ENCODE measurements around the gene RAE1. TPM values are rescaled to one million over a fixed set of nuclear protein-coding genes. Genes with fewer than 3 reads are reported as not detected.

RAE1 gene
- total RNA-seq, 2 experiments from 2014 or later: 37.5 to 37.9 TPM

- H3K9me3 Mint-ChIP-seq: no peaks in the 10 kb centered on the region
- H3K4me1 Mint-ChIP-seq: peaks cover 52% of the 10 kb centered on the region
- H3K27ac Mint-ChIP-seq: peak overlapping the region; percentile 66
- no peaks in the 10 kb centered on the region for H3K27me3 Mint-ChIP-seq
- no peak for DNase-seq
- ChIA-PET POLR2A (no interaction called here), CTCF (interaction anchor here (4.0 kb wide), 1 partner anchor 31 kb away, joined by 10 read pairs; no protein-coding TSS in a partner anchor)
- H3K36me3 Mint-ChIP-seq (ENCODE audit: low read depth): peaks cover 56% of the 10 kb centered on the region
- no peak overlapping the region for H3K4me3 Mint-ChIP-seq
These were observed 53.0 kb downstream of the RAE1 start for GRCh38 chr20:57404006-57404405.

GRCh38 chr20:57404419-57405072, 53.5 kb downstream of the RAE1 start:
- ChIA-PET POLR2A (no interaction called here), CTCF (interaction anchor here (1.2 to 4.0 kb wide), 2 partner anchors 26 to 30 kb away, joined by 5 to 10 read pairs; no protein-coding TSS in a partner anchor)
- Mint-ChIP-seq H3K4me1 (peaks cover 47% of the 10 kb centered on the region), H3K4me3 (no peak overlapping the region), H3K9me3 (no peaks in the 10 kb centered on the region), H3K27ac (peak overlapping the region; percentile 19), H3K36me3 (ENCODE audit: low read depth) (peaks cover 56% of the 10 kb centered on the region), H3K27me3 (no peaks in the 10 kb centered on the region)
- no peak for DNase-seq

DNA sequence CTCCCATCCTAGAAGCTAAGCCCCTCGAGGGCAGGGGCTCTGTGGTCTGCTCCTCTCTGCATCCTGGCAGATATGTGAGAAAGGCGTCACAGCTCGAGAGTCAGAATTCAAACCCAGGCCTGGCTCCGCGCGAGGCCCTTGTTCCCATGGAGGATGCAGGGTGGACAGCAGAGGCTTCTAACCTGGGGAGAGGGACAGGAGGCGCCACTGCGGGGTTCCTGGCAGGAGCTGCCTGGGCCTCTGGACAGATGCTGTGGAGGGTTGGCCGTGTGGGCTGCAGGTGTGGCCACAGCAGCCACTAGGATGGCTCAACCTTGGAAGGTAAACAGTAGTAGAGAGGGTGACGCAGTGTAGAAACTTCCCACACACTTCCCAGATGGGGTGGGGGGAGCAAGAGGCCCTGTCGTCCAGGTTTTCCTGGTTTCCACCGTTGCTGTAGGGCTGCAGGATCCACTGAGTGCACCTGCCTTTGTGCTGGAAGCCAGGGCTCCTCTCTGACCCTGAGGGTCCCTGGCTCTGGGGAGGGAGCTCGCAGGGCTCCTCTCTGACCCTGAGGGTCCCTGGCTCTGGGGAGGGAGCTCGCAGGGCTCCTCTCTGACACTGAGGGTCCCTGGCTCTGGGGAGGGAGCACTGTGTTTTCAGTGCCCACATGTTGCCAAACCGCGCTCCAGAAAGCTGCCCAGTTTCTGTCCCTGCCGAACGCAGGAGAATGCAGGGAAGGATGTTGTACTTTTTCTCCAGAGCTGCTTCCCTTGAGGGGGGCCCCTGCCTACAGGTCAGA, 54.4 kb downstream of the RAE1 start:
- DNase-seq: no peak
- peaks cover 38% of the 10 kb centered on the region for H3K4me1 Mint-ChIP-seq
- CTCF ChIA-PET: interaction anchor here (0.6 to 4.0 kb wide), 4 partner anchors 13 to 1297 kb away, joined by 3 to 10 read pairs (median 4); no protein-coding TSS in a partner anchor
- no peak overlapping the region for H3K4me3 Mint-ChIP-seq
- POLR2A ChIA-PET: interaction anchor here (1.1 kb wide), 1 partner anchor 28 kb away, joined by 3 read pairs; no protein-coding TSS in a partner anchor
- no peaks in the 10 kb centered on the region for H3K9me3 Mint-ChIP-seq
- H3K27me3 Mint-ChIP-seq: no peaks in the 10 kb centered on the region
- peaks cover 58% of the 10 kb centered on the region for H3K36me3 Mint-ChIP-seq (ENCODE audit: low read depth)
- peak overlapping the region; percentile 19 for H3K27ac Mint-ChIP-seq

DNA sequence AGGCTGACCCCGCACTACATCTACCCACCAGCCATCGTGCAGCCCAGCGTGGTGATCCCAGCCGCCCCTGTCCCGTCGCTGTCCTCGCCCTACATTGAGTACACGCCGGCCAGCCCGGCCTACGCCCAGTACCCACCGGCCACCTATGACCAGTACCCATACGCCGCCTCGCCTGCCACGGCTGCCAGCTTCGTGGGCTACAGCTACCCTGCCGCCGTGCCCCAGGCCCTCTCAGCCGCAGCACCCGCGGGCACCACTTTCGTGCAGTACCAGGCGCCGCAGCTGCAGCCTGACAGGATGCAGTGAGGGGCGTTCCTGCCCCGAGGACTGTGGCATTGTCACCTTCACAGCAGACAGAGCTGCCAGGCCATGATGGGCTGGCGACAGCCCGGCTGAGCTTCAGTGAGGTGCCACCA, 56.5 kb downstream of the RAE1 start:
- peaks cover 25% of the 10 kb centered on the region for H3K4me1 Mint-ChIP-seq
- H3K4me3 Mint-ChIP-seq: no peak overlapping the region
- POLR2A ChIA-PET: no interaction called here
- H3K27ac Mint-ChIP-seq: no peak overlapping the region
- H3K9me3 Mint-ChIP-seq: no peaks in the 10 kb centered on the region
- H3K27me3 Mint-ChIP-seq: no peaks in the 10 kb centered on the region
- H3K36me3 Mint-ChIP-seq (ENCODE audit: low read depth): peaks cover 45% of the 10 kb centered on the region
- no peak for DNase-seq
- CTCF ChIA-PET: no interaction called here

GRCh38 chr20:57408131-57408530, 57.1 kb downstream of the RAE1 start:
- peaks cover 39% of the 10 kb centered on the region for H3K36me3 Mint-ChIP-seq (ENCODE audit: low read depth)
- no peaks in the 10 kb centered on the region for H3K9me3 Mint-ChIP-seq
- peaks cover 22% of the 10 kb centered on the region for H3K4me1 Mint-ChIP-seq
- CTCF ChIA-PET: interaction anchor here (2.2 kb wide), 1 partner anchor 20 kb away, joined by 6 read pairs; no protein-coding TSS in a partner anchor
- no peaks in the 10 kb centered on the region for H3K27me3 Mint-ChIP-seq
- no peak for DNase-seq
- POLR2A ChIA-PET: no interaction called here
- H3K27ac Mint-ChIP-seq: no peak overlapping the region
- no peak overlapping the region for H3K4me3 Mint-ChIP-seq

DNA sequence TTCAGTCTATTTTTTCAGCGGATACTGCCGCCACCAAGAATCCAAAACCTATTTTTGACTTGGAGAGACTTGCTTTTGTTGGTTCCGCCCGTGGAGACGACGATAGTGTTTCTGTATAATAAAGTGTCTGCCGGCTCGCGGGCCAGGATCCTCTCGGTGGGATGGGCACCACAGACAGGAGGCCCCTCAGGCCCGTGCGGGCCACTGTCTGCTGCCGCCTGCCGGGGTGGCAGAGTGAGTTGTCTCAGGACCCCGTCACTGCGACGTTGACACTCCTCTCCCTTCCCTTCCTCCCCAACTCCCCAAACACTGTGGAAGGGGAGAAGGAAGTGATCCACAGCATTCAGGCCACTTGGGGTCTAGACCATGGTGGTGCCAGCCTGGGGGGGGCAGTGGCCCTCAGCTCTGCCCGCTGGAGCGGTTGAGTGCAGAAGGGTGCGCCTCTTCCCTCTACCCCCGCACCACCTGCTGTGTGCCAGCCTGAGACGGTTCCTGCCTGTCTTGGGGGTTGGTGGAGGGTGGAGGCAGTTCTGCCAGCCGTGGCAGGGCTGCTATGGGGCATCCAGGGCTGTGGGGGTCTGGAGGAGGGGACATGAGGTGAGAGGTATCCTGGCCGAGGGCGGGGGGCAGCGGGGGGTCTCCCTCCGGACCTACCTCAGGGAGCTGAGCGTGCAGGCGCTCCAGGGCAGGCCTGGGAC, 57.6 kb downstream of the RAE1 start:
- H3K27me3 Mint-ChIP-seq: no peaks in the 10 kb centered on the region
- H3K4me3 Mint-ChIP-seq: no peak overlapping the region
- no peak overlapping the region for H3K27ac Mint-ChIP-seq
- H3K4me1 Mint-ChIP-seq: peaks cover 16% of the 10 kb centered on the region
- no peaks in the 10 kb centered on the region for H3K9me3 Mint-ChIP-seq
- peaks cover 35% of the 10 kb centered on the region for H3K36me3 Mint-ChIP-seq (ENCODE audit: low read depth)
- ChIA-PET POLR2A (no interaction called here), CTCF (interaction anchor here (0.9 to 2.2 kb wide), 2 partner anchors 11 to 20 kb away, joined by 3 to 6 read pairs; no protein-coding TSS in a partner anchor)
- DNase-seq: no peak

- Mint-ChIP-seq H3K9me3 (no peaks in the 10 kb centered on the region), H3K36me3 (ENCODE audit: low read depth) (peaks cover 32% of the 10 kb centered on the region), H3K4me3 (no peak overlapping the region), H3K4me1 (peaks cover 11% of the 10 kb centered on the region), H3K27me3 (no peaks in the 10 kb centered on the region), H3K27ac (no peak overlapping the region)
- no peak for DNase-seq
- CTCF ChIA-PET: interaction anchor here (0.7 to 2.2 kb wide), 3 partner anchors 11 to 1898 kb away, joined by 3 to 6 read pairs (median 3); no protein-coding TSS in a partner anchor
- POLR2A ChIA-PET: no interaction called here
These were observed 58.2 kb downstream of the RAE1 start for GRCh38 chr20:57409316-57409671.

DNA sequence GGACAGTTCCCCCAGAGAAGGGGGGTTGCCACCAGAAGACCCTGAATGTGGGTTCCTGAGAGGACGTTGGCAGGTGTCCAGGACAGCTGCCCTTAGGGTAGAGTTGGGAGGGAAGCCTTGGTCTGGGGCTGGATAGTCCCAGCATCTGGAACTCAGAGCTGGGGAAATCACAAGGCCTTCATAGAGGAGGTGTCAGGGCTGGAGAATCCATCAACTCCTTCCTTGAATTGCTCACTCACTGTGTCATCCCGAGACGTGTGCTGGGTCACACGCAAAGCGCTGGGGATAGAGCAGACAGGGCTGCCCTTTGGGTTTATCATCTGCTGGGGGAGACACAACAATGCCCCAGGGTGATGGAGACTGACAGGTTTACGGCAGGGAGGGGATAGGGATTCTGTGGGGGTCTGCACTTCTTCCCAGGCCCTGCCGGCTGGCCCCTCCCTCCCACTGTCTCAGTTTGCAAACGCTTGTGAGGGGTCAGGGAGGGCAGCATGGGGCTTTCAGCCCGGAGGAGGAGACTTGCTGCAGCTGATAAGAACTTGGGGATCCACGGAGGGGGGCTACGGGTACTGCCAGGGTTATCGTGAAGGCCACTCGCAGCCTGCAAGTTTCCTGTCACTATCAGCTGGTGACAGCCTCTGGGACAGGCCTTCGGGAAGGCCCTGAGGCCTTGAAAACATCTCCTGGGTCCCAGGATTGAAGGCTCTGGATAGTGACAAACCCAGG, 58.8 kb downstream of the RAE1 start:
- Mint-ChIP-seq H3K27ac (peak overlapping the region; percentile 5), H3K36me3 (ENCODE audit: low read depth) (peaks cover 32% of the 10 kb centered on the region), H3K4me3 (no peak overlapping the region), H3K27me3 (no peaks in the 10 kb centered on the region), H3K4me1 (peaks cover 11% of the 10 kb centered on the region), H3K9me3 (no peaks in the 10 kb centered on the region)
- ChIA-PET CTCF (interaction anchor here (0.7 to 2.2 kb wide), 4 partner anchors 12 to 1898 kb away, joined by 3 to 6 read pairs (median 3); no protein-coding TSS in a partner anchor), POLR2A (no interaction called here)
- no peak for DNase-seq

- no peak overlapping the region for H3K27ac Mint-ChIP-seq
- no peaks in the 10 kb centered on the region for H3K9me3 Mint-ChIP-seq
- no peak for DNase-seq
- H3K4me1 Mint-ChIP-seq: peaks cover 11% of the 10 kb centered on the region
- CTCF ChIA-PET: interaction anchor here (1.4 to 2.2 kb wide), 2 partner anchors 13 to 18 kb away, joined by 3 to 6 read pairs; no protein-coding TSS in a partner anchor
- H3K4me3 Mint-ChIP-seq: no peak overlapping the region
- POLR2A ChIA-PET: no interaction called here
- no peaks in the 10 kb centered on the region for H3K27me3 Mint-ChIP-seq
- H3K36me3 Mint-ChIP-seq (ENCODE audit: low read depth): peaks cover 32% of the 10 kb centered on the region
These were observed 59.4 kb downstream of the RAE1 start for GRCh38 chr20:57410398-57410920.

- Mint-ChIP-seq H3K9me3 (no peaks in the 10 kb centered on the region), H3K4me3 (no peak overlapping the region), H3K36me3 (ENCODE audit: low read depth) (peaks cover 32% of the 10 kb centered on the region), H3K4me1 (peaks cover 13% of the 10 kb centered on the region), H3K27me3 (no peaks in the 10 kb centered on the region), H3K27ac (no peak overlapping the region)
- no peak for DNase-seq
- CTCF ChIA-PET: interaction anchor here (1.4 kb wide), 1 partner anchor 13 kb away, joined by 3 read pairs; no protein-coding TSS in a partner anchor
- POLR2A ChIA-PET: no interaction called here
These were observed 59.9 kb downstream of the RAE1 start for GRCh38 chr20:57410924-57411323.

GRCh38 chr20:57411406-57412283, 60.6 kb downstream of the RAE1 start:
- H3K4me1 Mint-ChIP-seq: peaks cover 13% of the 10 kb centered on the region
- H3K27me3 Mint-ChIP-seq: no peaks in the 10 kb centered on the region
- POLR2A ChIA-PET: no interaction called here
- no peak overlapping the region for H3K27ac Mint-ChIP-seq
- no peak for DNase-seq
- peaks cover 32% of the 10 kb centered on the region for H3K36me3 Mint-ChIP-seq (ENCODE audit: low read depth)
- no peak overlapping the region for H3K4me3 Mint-ChIP-seq
- CTCF ChIA-PET: interaction anchor here (1.6 kb wide), 1 partner anchor 18 kb away, joined by 7 read pairs; no protein-coding TSS in a partner anchor
- H3K9me3 Mint-ChIP-seq: no peaks in the 10 kb centered on the region
